HG02970 (cell line): ENCODE measurements around the gene DNAH2.

Experiments
- ATAC-seq: cut with Tn5 transposase; IDR thresholded peaks from one replicate; pipeline ENCODE4 v1.9.1; 2021; ENCODE audit warnings: mild to moderate bottlenecking, moderate library complexity, moderate number of reproducible peaks; ENCODE audit not compliant: unreplicated experiment, low FRiP score

The DNAH2 gene

DNA sequence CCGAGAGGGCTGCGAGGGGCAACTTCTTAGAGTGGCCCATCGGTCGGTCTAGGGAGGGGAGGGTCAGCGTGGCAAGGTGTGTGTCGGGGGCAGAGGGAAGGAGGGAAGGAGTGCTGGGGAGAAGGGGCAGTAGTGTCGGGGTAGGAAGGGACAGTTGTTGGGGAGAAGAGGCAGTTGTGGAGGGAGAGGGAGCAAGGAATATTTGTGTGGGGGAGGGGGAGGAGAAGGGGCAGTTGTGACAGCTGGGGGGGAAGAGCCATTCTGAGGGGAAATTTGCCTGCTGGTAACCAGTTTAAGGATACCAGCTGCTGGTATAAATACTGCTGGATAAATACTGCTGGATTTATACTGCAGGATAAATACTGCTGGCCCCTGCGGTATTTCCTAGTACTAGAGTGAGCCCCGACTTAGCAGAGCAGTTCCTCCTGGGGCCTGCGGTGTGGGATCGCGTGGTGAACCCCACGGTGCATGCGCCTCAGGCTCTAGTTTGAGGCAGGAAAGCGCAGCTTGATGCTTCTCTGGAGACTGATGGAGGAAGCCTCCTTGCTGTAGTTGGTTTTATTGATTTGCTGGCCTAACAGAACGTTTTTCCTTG is 309 bp downstream of the DNAH2 start:
- no peak for ATAC-seq

- no peak for ATAC-seq
Measured at GRCh38 chr17:7719661-7720060, 2.1 kb downstream of the DNAH2 start.

- no peak for ATAC-seq
Measured at GRCh38 chr17:7720125-7720524, 2.6 kb downstream of the DNAH2 start.

- no peak for ATAC-seq
Measured at GRCh38 chr17:7721612-7722011, 4.1 kb downstream of the DNAH2 start.

DNA sequence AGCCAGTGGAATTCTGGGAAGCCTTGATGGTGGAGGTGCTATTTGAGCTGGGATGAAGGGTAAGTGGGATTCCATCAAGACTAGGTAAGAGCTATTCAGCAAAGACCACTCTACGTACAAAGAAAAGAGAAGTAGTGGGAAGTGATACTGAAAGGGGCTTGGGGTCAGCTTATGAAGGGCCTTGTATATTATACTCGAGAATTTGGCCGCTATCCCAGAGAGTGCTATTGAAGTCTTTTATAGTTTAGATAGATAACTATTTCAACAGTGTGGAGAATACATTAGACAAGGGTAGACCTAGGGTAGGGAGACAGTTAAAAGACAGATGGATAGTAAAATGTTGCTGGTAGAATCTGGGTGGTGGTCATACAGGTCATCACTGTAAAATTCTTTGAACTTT is 10.3 kb downstream of the DNAH2 start:
- ATAC-seq: no peak

DNA sequence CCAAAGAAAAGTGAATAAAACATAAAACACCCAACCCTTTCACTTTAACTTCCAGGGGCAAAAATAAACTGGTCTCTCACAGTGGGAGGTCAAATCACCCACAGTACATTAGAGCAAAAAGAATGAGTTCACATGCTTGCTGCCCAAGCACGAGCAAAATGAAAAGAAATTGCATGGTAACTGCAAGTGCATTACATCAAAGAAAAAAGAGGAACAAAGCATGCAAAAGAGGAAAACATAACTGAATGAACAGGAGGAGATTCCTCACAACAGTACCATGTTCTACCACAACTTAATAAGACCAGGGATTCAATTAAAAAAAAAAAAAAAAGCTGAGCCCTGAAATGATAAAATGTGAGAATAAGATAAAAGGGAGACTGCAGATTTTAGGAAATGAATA is 12.3 kb downstream of the DNAH2 start:
- no peak for ATAC-seq

- ATAC-seq: no peak
Measured at GRCh38 chr17:7732981-7733539, 15.5 kb downstream of the DNAH2 start.

DNA sequence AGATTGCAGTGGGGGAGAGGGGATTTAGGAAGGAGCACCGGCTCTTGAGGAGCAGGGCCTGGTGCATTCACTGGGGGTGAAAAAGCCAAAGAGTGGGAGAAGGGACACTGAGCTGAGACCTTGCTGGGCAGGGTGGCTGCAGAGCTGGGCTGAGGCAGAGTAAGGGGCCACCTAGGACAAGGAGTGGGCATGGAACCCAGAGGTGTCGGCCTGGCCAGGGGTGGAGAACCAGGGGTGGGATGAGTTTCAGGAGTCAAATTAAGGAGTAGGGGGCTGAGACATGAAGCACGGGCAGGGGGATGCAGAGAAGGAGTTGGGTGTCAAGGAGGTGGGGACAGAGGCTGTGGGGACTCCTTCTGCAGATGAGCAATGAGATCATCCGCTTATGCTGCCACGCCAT is 20.1 kb downstream of the DNAH2 start:
- ATAC-seq: no peak

DNA sequence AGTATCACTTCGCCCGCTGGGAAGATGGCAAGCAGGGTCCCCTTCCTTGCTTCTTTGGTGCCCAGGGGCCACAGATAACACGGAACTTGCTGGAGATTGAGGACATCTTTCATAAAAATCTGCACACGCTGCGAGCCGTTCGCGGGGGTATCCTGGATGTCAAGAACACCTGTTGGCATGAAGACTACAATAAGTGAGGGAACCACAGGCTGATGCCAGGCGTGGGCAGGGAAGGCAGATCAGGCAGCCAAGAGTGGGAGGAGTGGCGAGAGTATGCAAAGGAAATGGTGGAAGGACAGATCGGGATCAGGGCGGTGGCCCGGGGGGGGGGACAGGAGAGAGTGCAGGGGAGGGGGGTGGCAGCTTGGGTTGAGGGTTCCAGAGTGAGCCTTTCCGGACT is 22.2 kb downstream of the DNAH2 start:
- ATAC-seq: no peak

DNA sequence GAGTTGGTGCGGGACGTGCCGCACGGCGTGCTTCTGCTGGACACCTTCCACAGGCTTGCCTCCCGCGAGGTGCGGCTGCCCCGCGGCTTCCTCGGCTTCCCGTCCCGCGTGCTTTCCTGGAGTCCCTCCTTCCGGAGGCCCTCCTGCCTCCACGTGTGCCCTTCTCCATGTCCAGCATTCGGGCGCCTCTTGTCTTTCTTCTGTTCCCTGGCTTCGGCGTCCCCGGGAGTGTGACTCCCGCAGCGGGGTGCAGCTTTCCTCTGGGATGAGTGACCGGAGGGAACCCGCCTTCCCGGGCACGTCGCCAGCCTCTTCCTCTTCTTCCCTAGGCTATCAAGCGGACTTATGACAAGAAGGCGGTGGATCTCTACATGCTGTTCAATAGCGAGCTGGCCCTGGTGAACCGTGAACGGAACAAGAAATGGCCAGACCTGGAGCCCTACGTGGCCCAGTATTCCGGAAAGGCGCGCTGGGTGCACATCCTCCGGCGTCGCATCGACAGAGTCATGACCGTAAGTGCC is 23.0 kb downstream of the DNAH2 start:
- no peak for ATAC-seq

GRCh38 chr17:7742729-7743128 is 25.2 kb downstream of the DNAH2 start:
- no peak for ATAC-seq

GRCh38 chr17:7744416-7744815 is 26.9 kb downstream of the DNAH2 start:
- ATAC-seq: no peak

- no peak for ATAC-seq
Measured at GRCh38 chr17:7745748-7746470, 28.4 kb downstream of the DNAH2 start.

- ATAC-seq: no peak
Measured at GRCh38 chr17:7747635-7748071, 30.1 kb downstream of the DNAH2 start.

- no peak for ATAC-seq
Measured at GRCh38 chr17:7748076-7748775, 30.7 kb downstream of the DNAH2 start.

DNA sequence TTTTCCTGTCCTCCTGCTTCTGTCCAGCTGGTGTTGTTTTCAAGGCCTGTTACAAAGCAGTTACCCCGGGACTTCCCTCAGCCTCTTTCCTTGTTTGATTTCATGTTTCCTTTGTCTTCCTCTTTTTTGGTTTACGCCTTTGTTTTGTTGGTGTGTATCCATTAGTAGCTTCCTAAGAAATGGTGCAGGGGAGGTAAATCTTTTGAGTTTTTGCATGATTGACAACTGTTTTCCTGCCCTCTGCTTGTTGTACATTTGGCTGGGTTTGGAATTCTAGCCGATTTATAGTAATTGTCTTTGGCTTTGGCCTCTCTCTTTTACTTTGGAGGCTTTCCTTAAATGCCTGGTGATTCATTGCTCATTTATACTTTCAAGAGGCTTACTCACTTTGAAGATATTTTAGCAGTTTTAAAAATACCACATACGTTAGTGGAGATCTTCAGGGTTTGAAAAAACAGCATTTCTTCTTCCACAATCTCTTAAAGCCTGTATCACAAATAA is 32.8 kb downstream of the DNAH2 start:
- ATAC-seq: no peak

- no peak for ATAC-seq
Measured at GRCh38 chr17:7754656-7755055, 37.1 kb downstream of the DNAH2 start.

DNA sequence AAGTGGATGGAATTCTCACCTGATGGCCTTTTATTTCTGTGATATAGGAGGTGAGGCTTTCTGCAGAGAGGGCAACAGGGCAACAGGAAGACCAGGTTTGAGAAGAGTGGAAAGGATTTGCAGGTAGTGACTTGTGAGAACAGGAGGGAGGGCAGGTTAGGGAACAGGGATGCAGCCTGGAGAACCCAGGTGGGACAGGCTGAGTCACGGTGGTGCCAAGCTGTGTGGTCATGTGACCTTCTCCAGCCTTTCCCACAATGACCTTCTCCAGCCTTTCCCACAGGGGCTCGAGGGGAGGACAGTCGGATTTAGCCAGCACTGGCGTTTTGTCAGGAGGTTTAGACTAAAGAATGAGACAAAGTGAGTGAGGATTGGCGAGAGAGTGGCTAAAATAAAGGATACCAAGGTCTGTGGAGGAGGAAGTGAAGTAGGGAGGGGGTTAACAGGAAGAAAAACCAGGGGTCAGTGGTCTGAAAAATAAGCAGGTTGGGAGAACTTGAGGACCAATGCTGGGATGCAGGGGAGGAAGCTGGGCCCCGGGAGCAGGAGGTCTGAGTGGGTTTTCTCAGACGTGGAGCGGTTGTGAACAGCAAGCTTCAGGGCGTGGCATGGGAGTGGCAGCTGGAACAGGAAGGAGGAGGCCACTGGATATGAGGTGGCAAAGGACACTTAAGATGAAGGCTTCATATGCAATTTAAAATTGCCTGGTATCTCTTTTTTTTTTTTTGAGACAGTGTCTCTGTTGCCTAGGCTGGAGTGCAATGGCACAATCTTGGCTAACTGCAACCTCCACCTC is 37.7 kb downstream of the DNAH2 start:
- no peak for ATAC-seq

- ATAC-seq: no peak
Measured at GRCh38 chr17:7756968-7757367, 39.4 kb downstream of the DNAH2 start.

GRCh38 chr17:7763919-7764318 is 46.4 kb downstream of the DNAH2 start:
- no peak for ATAC-seq
